GM13977 (cell line): ENCODE results near the gene KLHL24.

Source experiments
- DNase-seq: peaks from one replicate; pipeline ENCODE4 v3.0.0; 2012; ENCODE audit warnings: low spot score
- CTCF ChIP-seq: IDR thresholded peaks from 2 replicates; pipeline ENCODE4 v1.5.1; 2012; ENCODE audit warnings: mild to moderate bottlenecking, control low read depth; ENCODE audit not compliant: insufficient read depth; ENCODE audit errors: extremely low read depth, missing control alignments
- in situ Hi-C: fragments of 300-500 bp; cut with MboI; formaldehyde crosslinking; loops from one replicate; pipeline ENCODE4 v1.12.0; 2022; ENCODE audit warnings: low sequenced_read_pairs, low pct_unique_long_range_greater_than_20kb, mixed read lengths, inconsistent platforms; ENCODE audit not compliant: unreplicated experiment

Gene KLHL24

GRCh38 chr3:183644244-183644643 lies 8.8 kb downstream of the KLHL24 start:
- in situ Hi-C loops = no loop called here

GRCh38 chr3:183645254-183645653 lies 9.8 kb downstream of the KLHL24 start:
- TF ChIP-seq CTCF = no peak
- no peak for DNase-seq
- in situ Hi-C loops = no loop called here

More at GRCh38 chr3:183644244-183644643, 8.8 kb downstream of the KLHL24 start:
- no peak for TF ChIP-seq CTCF
- no peak for DNase-seq

- in situ Hi-C loops = no loop called here
- no peak for TF ChIP-seq CTCF
- no peak for DNase-seq
These were observed 15.1 kb downstream of the KLHL24 start for GRCh38 chr3:183650554-183650953.

GRCh38 chr3:183653209-183654064 lies 18.0 kb downstream of the KLHL24 start:
- in situ Hi-C loops = no loop called here
- no peak for TF ChIP-seq CTCF
- DNase-seq = no peak

- in situ Hi-C loops = no loop called here
- no peak for DNase-seq
- TF ChIP-seq CTCF = no peak
These were observed 19.3 kb downstream of the KLHL24 start for GRCh38 chr3:183654727-183655126.

- DNase-seq = no peak
- TF ChIP-seq CTCF = no peak
- in situ Hi-C loops = no loop called here
These were observed 26.7 kb downstream of the KLHL24 start for GRCh38 chr3:183662099-183662498.
